ENCODE results near the gene NCL. TPM values are rescaled to one million over a fixed set of nuclear protein-coding genes. Genes with fewer than 3 reads are reported as not detected.
A peak's percentile ranks its signal among the peaks of the same experiment; 100 is the strongest.

The NCL gene, protein sequence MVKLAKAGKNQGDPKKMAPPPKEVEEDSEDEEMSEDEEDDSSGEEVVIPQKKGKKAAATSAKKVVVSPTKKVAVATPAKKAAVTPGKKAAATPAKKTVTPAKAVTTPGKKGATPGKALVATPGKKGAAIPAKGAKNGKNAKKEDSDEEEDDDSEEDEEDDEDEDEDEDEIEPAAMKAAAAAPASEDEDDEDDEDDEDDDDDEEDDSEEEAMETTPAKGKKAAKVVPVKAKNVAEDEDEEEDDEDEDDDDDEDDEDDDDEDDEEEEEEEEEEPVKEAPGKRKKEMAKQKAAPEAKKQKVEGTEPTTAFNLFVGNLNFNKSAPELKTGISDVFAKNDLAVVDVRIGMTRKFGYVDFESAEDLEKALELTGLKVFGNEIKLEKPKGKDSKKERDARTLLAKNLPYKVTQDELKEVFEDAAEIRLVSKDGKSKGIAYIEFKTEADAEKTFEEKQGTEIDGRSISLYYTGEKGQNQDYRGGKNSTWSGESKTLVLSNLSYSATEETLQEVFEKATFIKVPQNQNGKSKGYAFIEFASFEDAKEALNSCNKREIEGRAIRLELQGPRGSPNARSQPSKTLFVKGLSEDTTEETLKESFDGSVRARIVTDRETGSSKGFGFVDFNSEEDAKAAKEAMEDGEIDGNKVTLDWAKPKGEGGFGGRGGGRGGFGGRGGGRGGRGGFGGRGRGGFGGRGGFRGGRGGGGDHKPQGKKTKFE
- polyA plus RNA-seq (2013), result 633 TPM

DNA sequence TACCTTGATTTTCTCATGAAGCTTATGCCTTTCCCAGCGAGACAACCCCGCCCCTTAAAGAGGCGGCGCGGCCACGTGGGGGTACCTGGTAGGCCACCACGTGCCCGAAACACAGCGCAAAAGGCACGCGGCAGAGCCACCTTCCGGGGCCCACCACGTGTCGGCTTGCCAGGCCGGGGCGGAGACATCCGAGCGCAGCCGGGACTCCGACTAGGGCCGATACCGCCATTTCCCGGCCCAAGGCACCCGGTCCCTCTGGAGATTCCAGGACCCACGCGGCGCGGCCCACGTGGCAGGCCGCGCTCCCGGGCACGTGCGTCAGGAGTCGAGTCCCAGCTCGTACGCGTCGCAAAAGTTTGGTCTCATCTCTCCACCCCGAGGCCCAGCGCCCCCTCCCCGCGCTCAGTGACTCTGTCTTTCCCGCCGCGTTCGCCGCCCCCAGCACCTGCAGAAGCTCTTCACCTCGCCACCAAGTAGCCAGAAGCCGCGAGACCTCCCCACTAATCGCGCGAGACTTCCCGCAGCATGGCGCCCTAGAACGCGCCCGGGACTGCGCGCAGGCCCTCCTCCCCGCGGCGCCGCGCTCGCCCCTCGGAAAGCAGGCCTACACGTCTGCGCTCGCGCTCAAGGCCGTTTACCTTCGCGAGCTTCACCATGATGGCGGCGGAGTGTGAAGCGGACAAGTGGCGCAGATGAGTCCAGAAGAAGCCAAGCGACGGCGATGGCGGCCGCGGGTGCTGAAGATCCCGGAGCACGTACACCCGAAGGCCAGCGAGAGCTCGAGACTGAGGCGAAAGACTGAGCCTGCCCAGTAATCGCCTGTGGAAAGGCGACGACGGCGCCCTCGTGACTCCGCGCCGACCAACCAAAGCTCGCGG lies at the start of gene NCL:
TSS of gene NCL (minus strand) at position 787 of the 878 bp plus-strand sequence. CDS start at position 656, 131 bp downstream.
- H3K4me3 ChIP-seq (ENCODE audit: control insufficient read depth in 1 of 7, extremely low read depth in 1 of 7, insufficient read depth in 4 of 7, low read depth in 2 of 7, low read length in 6 of 7), result peak within 1 kb of the TSS; percentile 74 to 93 (median 82)
- peak within 1 kb of the TSS; percentile 95 to 98 for H3K27ac ChIP-seq (ENCODE audit: insufficient read depth in 1 of 2, low read depth in 1 of 2, low read length in 2 of 2, poor library complexity in 1 of 2, severe bottlenecking in 2 of 2)
- DNase-seq, result peak; percentile 98 to 99 (median 99)
- H3K9me3 ChIP-seq (ENCODE audit: control extremely low read depth in 1 of 5, control insufficient read depth in 4 of 5, insufficient read depth in 2 of 5, low read depth in 1 of 5, low read length in 4 of 5), result no peaks in the 10 kb centered on the region
- H3K36me3 ChIP-seq (ENCODE audit: control insufficient read depth in 4 of 4, insufficient read depth in 4 of 4, low read length in 3 of 4), result peaks cover 14 to 43% (median 32%) of the 10 kb centered on the region in 4 experiments
- ChIA-PET CTCF (interaction anchor here (0.6 to 2.4 kb wide), 12 partner anchors 7 to 359 kb away, joined by 3 to 7 read pairs (median 4); no protein-coding TSS in a partner anchor), POLR2A (interaction anchor here (0.7 to 3.6 kb wide), 8 partner anchors 10 to 250 kb away, joined by 3 to 38 read pairs (median 4); no protein-coding TSS in a partner anchor)
- under 1% methylated on average over 95 of the region's 102 CpGs for WGBS (ENCODE audit: insufficient coverage)
- H3K27me3 ChIP-seq (replicated peaks in 2 of 5; ENCODE audit: control insufficient read depth in 4 of 5, insufficient read depth in 5 of 5, low read length in 4 of 5), result no peaks in the 10 kb centered on the region
- H3K4me1 ChIP-seq (ENCODE audit: control extremely low read depth in 1 of 4, control insufficient read depth in 4 of 4, insufficient read depth in 4 of 4, low read length in 3 of 4), result peaks cover 11 to 42% (median 33%) of the 10 kb centered on the region in 4 experiments

DNA sequence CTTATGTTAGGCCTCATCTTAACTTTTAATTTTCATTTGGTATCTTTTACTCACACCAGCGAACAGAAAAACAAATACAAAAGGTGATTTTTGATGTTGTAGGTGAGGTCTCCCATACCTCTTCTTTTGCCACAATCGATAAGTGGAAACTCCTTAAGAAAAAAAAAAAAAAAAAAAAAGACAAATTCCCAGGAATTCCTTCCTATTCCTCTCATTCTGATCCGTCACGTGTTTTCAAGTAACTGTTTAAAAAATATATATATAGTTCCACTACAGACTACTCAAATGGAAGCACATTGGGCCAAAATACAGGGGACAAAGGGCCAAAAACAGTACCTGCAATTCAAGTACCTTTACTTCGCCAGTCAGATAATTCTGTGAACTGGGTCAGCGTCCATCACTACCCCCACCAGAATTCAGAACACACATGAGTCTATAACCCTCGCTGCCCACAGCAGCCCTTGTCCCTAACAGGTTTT lies 49.5 kb upstream of the NCL start:
- ChIA-PET CTCF (interaction anchor here (1.5 to 2.1 kb wide), 3 partner anchors 9 to 88 kb away, joined by 3 to 5 read pairs (median 5); no protein-coding TSS in a partner anchor), POLR2A (interaction anchor here (0.9 to 1.2 kb wide), 4 partner anchors 10 to 50 kb away, joined by 3 to 5 read pairs (median 3); no protein-coding TSS in a partner anchor)
- WGBS (ENCODE audit: insufficient coverage), result 0% methylated on average over 3 of the region's 7 CpGs
- H3K9me3 ChIP-seq (ENCODE audit: control extremely low read depth in 1 of 5, control insufficient read depth in 4 of 5, insufficient read depth in 2 of 5, low read depth in 1 of 5, low read length in 4 of 5), result no peaks in the 10 kb centered on the region
- H3K27ac ChIP-seq (ENCODE audit: insufficient read depth in 1 of 2, low read depth in 1 of 2, low read length in 2 of 2, poor library complexity in 1 of 2, severe bottlenecking in 2 of 2), result peak overlapping the region; percentile 74 to 87
- H3K4me3 ChIP-seq (ENCODE audit: control insufficient read depth in 1 of 7, extremely low read depth in 1 of 7, insufficient read depth in 4 of 7, low read depth in 2 of 7, low read length in 6 of 7), result peak overlapping the region; percentile 37 to 83 (median 76)
- H3K4me1 ChIP-seq (ENCODE audit: control extremely low read depth in 1 of 4, control insufficient read depth in 4 of 4, insufficient read depth in 4 of 4, low read length in 3 of 4), result peaks cover 2 to 19% (median 10%) of the 10 kb centered on the region in 4 experiments
- H3K27me3 ChIP-seq (replicated peaks in 2 of 5; ENCODE audit: control insufficient read depth in 4 of 5, insufficient read depth in 5 of 5, low read length in 4 of 5), result no peaks in the 10 kb centered on the region
- no peak for DNase-seq
- H3K36me3 ChIP-seq (ENCODE audit: control insufficient read depth in 4 of 4, insufficient read depth in 4 of 4, low read length in 3 of 4), result no peaks in the 10 kb centered on the region

DNA sequence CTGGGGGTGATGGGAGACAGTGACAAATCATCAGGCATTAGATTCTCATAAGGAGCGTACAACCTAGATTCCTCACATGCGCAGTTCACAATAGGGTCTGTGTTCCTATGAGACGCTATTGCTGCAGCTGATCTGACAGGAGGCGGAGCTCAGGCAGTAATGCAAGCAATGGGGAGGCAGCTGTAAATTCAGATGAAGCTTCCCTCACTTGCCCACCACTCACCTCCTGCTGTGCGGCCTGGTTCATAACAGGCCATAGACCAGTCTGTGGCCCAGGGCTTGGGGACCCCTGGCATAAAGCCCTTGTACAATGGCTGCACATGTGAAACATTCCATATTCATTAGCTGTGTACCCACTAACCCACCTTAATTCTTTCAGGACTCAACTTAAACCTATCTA lies 47.9 kb upstream of the NCL start:
- WGBS (ENCODE audit: insufficient coverage), result 89% methylated on average over 5 of the region's 5 CpGs
- CTCF ChIA-PET, result interaction anchor here (1.4 to 2.1 kb wide), 3 partner anchors 9 to 44 kb away, joined by 3 to 11 read pairs (median 6); no protein-coding TSS in a partner anchor

DNA sequence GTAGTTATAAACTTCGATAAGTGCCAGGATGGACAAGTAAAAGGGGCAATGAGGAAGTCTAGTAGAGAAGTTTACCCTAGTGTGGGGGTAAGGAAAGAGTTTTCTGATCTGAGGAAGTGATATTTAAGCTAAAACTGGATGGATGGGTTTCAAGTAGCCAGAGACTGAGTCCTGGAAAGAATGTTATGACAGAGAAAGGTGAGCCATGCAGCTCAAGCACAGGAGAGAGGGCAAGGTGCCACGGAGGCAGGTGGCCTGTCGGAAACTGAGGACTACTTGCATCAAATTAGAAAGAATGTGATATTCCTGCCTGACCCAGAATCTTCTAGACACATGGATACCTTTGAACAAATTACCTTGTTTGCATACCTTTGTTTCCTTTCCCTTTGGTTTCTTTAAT lies 39.5 kb upstream of the NCL start:
- no peaks in the 10 kb centered on the region for H3K9me3 ChIP-seq (ENCODE audit: control extremely low read depth in 1 of 5, control insufficient read depth in 4 of 5, insufficient read depth in 2 of 5, low read depth in 1 of 5, low read length in 4 of 5)
- no peak for DNase-seq
- ChIA-PET POLR2A (no interaction called here), CTCF (interaction anchor here (1.2 kb wide), 1 partner anchor 13 kb away, joined by 3 read pairs; no protein-coding TSS in a partner anchor)
- H3K4me3 ChIP-seq (ENCODE audit: control insufficient read depth in 1 of 7, extremely low read depth in 1 of 7, insufficient read depth in 4 of 7, low read depth in 2 of 7, low read length in 6 of 7), result no peak overlapping the region
- 76% methylated on average over 3 of the region's 3 CpGs for WGBS (ENCODE audit: insufficient coverage)
- no peaks in the 10 kb centered on the region for H3K27me3 ChIP-seq (replicated peaks in 2 of 5; ENCODE audit: control insufficient read depth in 4 of 5, insufficient read depth in 5 of 5, low read length in 4 of 5)
- no peak overlapping the region for H3K27ac ChIP-seq (ENCODE audit: insufficient read depth in 1 of 2, low read depth in 1 of 2, low read length in 2 of 2, poor library complexity in 1 of 2, severe bottlenecking in 2 of 2)
- peaks cover 0 to 4% (median 0%) of the 10 kb centered on the region in 4 experiments for H3K4me1 ChIP-seq (ENCODE audit: control extremely low read depth in 1 of 4, control insufficient read depth in 4 of 4, insufficient read depth in 4 of 4, low read length in 3 of 4)
- peaks cover 0 to 13% (median 2%) of the 10 kb centered on the region in 4 experiments for H3K36me3 ChIP-seq (ENCODE audit: control insufficient read depth in 4 of 4, insufficient read depth in 4 of 4, low read length in 3 of 4)

More for the DNA sequence above, 47.9 kb upstream of the NCL start:
- H3K27ac ChIP-seq (ENCODE audit: insufficient read depth in 1 of 2, low read depth in 1 of 2, low read length in 2 of 2, poor library complexity in 1 of 2, severe bottlenecking in 2 of 2), result no peak overlapping the region
- no peaks in the 10 kb centered on the region for H3K27me3 ChIP-seq (replicated peaks in 2 of 5; ENCODE audit: control insufficient read depth in 4 of 5, insufficient read depth in 5 of 5, low read length in 4 of 5)
- no peaks in the 10 kb centered on the region for H3K36me3 ChIP-seq (ENCODE audit: control insufficient read depth in 4 of 4, insufficient read depth in 4 of 4, low read length in 3 of 4)
- DNase-seq, result no peak
- H3K9me3 ChIP-seq (ENCODE audit: control extremely low read depth in 1 of 5, control insufficient read depth in 4 of 5, insufficient read depth in 2 of 5, low read depth in 1 of 5, low read length in 4 of 5), result no peaks in the 10 kb centered on the region
- peaks cover 2 to 19% (median 10%) of the 10 kb centered on the region in 4 experiments for H3K4me1 ChIP-seq (ENCODE audit: control extremely low read depth in 1 of 4, control insufficient read depth in 4 of 4, insufficient read depth in 4 of 4, low read length in 3 of 4)
- POLR2A ChIA-PET, result interaction anchor here (0.9 kb wide), 1 partner anchor 26 kb away, joined by 4 read pairs; no protein-coding TSS in a partner anchor
- no peak overlapping the region for H3K4me3 ChIP-seq (ENCODE audit: control insufficient read depth in 1 of 7, extremely low read depth in 1 of 7, insufficient read depth in 4 of 7, low read depth in 2 of 7, low read length in 6 of 7)

DNA sequence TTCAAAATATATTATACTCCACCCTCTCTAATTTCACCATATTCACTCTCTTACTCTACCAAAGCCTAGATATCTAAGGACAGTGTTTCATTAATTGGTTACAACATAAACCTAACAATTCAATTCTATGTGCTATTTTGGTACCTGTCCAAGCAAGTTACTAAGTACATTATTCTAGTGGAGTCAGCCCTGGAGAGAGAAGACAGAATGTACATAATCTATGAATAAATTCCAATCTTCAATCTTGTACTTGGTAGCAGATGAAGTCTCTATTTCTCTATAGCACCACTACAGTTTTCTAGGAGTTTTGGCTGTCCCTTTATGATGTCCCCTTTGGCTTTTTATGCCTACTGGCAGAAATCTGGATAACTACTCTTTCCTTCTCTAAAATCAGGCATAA lies 38.3 kb upstream of the NCL start:
- no peak overlapping the region for H3K4me3 ChIP-seq (ENCODE audit: control insufficient read depth in 1 of 7, extremely low read depth in 1 of 7, insufficient read depth in 4 of 7, low read depth in 2 of 7, low read length in 6 of 7)
- H3K27me3 ChIP-seq (replicated peaks in 2 of 5; ENCODE audit: control insufficient read depth in 4 of 5, insufficient read depth in 5 of 5, low read length in 4 of 5), result no peaks in the 10 kb centered on the region
- peaks cover 0 to 4% (median 0%) of the 10 kb centered on the region in 4 experiments for H3K4me1 ChIP-seq (ENCODE audit: control extremely low read depth in 1 of 4, control insufficient read depth in 4 of 4, insufficient read depth in 4 of 4, low read length in 3 of 4)
- ChIA-PET POLR2A (no interaction called here), CTCF (interaction anchor here (1.1 to 2.2 kb wide), 2 partner anchors 12 to 20 kb away, joined by 3 to 10 read pairs; no protein-coding TSS in a partner anchor)
- H3K36me3 ChIP-seq (ENCODE audit: control insufficient read depth in 4 of 4, insufficient read depth in 4 of 4, low read length in 3 of 4), result peaks cover 0 to 13% (median 2%) of the 10 kb centered on the region in 4 experiments
- no peak overlapping the region for H3K27ac ChIP-seq (ENCODE audit: insufficient read depth in 1 of 2, low read depth in 1 of 2, low read length in 2 of 2, poor library complexity in 1 of 2, severe bottlenecking in 2 of 2)
- H3K9me3 ChIP-seq (ENCODE audit: control extremely low read depth in 1 of 5, control insufficient read depth in 4 of 5, insufficient read depth in 2 of 5, low read depth in 1 of 5, low read length in 4 of 5), result no peaks in the 10 kb centered on the region
- no peak for DNase-seq

DNA sequence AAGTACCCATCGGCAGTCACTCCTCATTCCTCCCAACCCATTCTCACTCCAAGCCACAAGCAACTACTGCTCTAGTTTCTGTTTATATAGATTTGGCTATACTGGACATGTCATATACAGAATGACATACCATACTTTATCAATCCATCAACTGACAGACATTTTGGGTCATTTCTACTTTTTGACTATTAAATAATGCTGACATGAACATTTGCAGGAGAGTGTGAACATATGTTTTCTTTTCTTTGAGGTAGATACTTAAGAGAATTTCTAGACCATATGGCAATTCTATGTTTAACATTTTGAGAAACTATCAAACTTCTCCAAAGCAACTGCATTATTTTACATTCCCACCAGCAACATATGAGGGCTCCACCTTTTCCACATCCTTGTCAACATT lies 33.4 kb upstream of the NCL start:
- H3K4me1 ChIP-seq (ENCODE audit: control extremely low read depth in 1 of 4, control insufficient read depth in 4 of 4, insufficient read depth in 4 of 4, low read length in 3 of 4), result no peaks in the 10 kb centered on the region
- H3K9me3 ChIP-seq (ENCODE audit: control extremely low read depth in 1 of 5, control insufficient read depth in 4 of 5, insufficient read depth in 2 of 5, low read depth in 1 of 5, low read length in 4 of 5), result no peaks in the 10 kb centered on the region
- peaks cover 0 to 2% (median 0%) of the 10 kb centered on the region in 4 experiments for H3K36me3 ChIP-seq (ENCODE audit: control insufficient read depth in 4 of 4, insufficient read depth in 4 of 4, low read length in 3 of 4)
- H3K27ac ChIP-seq (ENCODE audit: insufficient read depth in 1 of 2, low read depth in 1 of 2, low read length in 2 of 2, poor library complexity in 1 of 2, severe bottlenecking in 2 of 2), result no peak overlapping the region
- CTCF ChIA-PET, result no interaction called here
- H3K4me3 ChIP-seq (ENCODE audit: control insufficient read depth in 1 of 7, extremely low read depth in 1 of 7, insufficient read depth in 4 of 7, low read depth in 2 of 7, low read length in 6 of 7), result no peak overlapping the region
- POLR2A ChIA-PET, result no interaction called here
- H3K27me3 ChIP-seq (replicated peaks in 2 of 5; ENCODE audit: control insufficient read depth in 4 of 5, insufficient read depth in 5 of 5, low read length in 4 of 5), result no peaks in the 10 kb centered on the region
- DNase-seq, result no peak
- no CpG with 5 or more reads among the region's 1 CpG for WGBS (ENCODE audit: insufficient coverage)
